NCI-H460 (cell line): ENCODE results near the gene RHOG. TPM values are rescaled to one million over a fixed set of nuclear protein-coding genes. Genes with fewer than 3 reads are reported as not detected.

Experiments
- DNase-seq: peaks from one replicate; pipeline ENCODE4 v3.0.0-alpha.2; 2016; ENCODE audit warnings: low read depth; ENCODE audit errors: extremely low read depth
- small RNA-seq, 2 experiments: library from RNA; depleted of rRNA; stranded (forward); fragments of <200 nt; gene quantifications; one replicate each; pipeline ENCODE3, GENCODE V24; 2014
- total RNA-seq: library from RNA; depleted of rRNA; stranded (reverse); fragments of >200 nt; shearing (Covaris generic); gene quantifications from 2 replicates; pipeline ENCODE4 v1.2.3, GENCODE V29; 2014; rRNA removed

The RHOG gene
- total RNA-seq, 1 experiment from 2014 or later, result 15.4 TPM

DNA sequence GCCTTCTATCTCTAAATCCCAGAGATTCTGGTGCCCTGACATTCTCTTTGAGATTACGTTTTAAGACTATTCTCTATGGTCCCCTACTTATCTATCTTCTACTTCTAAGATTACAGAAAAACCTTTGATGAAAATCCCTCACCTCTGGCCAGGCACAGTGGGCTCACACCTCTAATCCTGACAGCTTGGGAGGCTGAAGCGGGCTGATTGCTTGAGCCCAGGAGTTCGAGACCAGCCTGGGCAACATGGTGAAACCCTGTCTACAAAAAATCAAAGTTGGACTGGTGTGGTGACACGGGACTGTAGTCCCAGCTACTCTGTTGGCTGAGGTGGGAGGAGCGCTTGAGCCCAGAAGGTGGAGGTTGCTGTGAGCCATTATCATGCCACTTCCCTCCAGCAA lies 57.8 kb downstream of the RHOG start:
- DNase-seq, result no peak

DNA sequence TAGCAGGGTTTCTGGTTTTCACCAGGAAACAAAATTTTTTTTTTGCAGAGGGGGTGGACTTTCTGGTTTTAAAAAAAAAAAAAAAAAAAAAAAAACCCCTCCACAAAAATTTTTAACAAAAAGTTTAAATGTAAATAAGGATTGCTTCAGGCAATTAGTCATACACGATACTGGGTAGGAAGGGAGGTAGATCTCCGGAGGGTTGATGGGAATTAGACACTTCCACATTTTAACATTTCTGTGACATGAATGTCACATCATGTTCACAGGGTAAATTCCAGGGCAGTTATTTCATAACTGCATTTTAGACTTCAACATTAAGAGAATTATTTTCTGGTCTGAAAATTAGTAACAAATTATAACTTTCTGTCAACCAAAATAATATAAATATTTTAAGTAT lies 59.3 kb downstream of the RHOG start:
- DNase-seq, result no peak

Small RNAs within 50 kb of the gene (small RNA-seq; reads per million reads assigned to genes)
- gene RNU7-50P, result 0 reads per million in 2 experiments

Other genes starting within 250 kb of the RHOG start
- not detected in 2 replicates for gene ART5, start 199.0 kb downstream of the RHOG start, total RNA-seq
- not detected in 2 replicates for gene ART1, start 195.8 kb downstream of the RHOG start, total RNA-seq
- 0.30 and 0.52 TPM in 2 replicates for gene CHRNA10, start 169.6 kb downstream of the RHOG start, total RNA-seq
- gene NUP98, start 43.4 kb downstream of the RHOG start, total RNA-seq, result 82.8 and 96.9 TPM in 2 replicates
- 14.0 and 16.8 TPM in 2 replicates for gene PGAP2, start 32.4 kb downstream of the RHOG start, total RNA-seq
- gene STIM1, start 14.7 kb upstream of the RHOG start, total RNA-seq, result 11.0 and 11.4 TPM in 2 replicates